ENCODE results near the gene IL23A.

Gene IL23A

DNA sequence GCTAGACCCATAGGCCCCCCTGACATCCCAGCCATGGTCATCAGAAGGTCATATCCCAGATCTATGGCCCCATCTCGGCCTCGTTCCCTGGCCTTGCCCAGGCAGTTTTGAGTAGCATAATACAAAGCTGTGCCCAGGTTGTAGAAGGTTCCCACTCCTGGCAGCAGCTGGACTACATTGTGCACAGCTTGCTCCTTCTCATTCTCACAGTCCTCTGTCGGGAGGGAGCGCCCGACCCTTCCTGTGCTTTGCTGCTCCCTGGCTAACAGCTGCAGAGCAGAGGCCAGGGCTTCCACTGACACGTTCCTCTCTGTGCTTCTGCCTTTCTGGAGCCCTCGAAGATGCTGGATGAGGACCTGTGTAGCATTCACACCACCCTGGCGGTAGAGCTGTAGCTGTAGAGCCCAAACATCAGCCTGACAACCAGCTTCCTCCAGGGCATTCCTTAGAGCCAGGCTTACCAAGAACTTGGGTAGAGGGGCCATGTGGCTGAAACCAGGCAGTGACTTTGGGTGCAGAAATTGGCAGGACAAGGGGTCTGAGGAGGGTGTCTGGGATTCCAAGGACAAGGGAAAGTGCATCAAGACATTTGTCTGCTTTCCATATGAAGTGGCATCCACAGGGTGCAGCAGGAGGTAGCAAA, 22.9 kb downstream of the IL23A start:
- in situ Hi-C loops (cut with MboI; ENCODE audit: low sequenced_read_pairs): no loop called here

DNA sequence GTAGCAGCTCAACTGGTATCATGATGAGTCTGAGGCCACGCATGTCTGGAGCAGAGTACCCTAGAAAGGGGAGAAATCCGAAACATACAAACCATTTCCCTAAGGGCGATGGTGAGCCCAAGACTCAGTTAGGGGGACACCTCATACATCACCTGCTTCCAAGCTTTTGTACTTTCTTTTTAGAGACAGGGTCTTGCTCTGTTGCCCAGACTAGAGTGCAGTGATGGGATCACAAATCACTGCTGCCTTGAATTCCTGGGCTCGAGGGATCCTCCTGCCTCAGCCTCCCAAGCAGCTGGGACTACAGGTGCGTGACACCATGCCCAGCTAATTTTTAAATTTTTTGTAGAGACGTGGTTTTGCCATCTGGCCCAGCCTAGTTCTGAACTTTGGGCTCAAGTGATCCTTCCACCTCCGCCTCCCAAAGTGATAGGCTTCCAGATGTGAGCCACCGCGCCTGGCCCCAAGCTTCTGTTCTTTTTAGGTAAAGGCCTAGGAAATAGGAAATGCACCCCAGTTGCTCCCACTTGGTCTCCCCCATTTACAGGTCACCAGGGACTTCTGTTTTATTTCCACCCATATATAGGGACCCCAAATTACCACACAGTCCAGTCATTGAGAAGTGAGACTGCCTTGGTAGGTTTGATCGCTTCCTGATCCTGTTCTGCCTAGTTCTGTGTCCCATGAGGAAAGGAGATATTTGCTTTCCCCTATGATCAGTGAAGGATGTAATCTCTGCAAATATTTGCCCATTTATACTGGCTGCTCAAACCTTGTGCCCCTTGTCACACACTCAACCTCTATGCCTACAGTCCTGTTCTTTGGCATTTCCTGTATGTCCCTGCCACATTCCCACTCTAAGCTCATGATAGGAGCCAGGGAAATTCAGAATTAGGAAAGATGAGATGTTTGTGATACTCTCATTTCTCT, 23.7 kb downstream of the IL23A start, which contains the start of gene APOF:
APOF (minus strand) TSS at position 728 of the 930 bp plus-strand sequence; CDS start at position 616, 112 bp downstream.
- in situ Hi-C loops (cut with MboI; ENCODE audit: low sequenced_read_pairs): no loop called here

DNA sequence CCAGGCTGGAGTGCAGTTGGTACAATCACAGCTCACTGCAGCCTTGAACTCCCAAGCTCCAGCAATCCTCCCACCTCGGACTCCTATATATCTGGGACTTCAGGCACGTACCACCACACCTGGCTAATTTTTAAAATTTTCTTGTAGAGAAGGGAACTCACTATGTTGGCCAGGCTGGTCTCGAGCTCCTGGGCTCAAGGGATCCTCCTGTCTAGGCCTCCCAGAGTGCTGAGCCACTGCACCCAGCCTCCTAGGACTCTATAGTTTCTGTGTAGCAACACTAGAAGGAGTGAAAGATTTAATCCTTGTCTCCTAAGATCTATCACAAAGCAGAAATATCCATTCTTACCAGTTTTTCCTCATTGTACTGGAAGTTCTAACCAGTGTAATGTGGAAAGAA, 28.3 kb downstream of the IL23A start:
- in situ Hi-C loops (cut with MboI; ENCODE audit: low sequenced_read_pairs): no loop called here

DNA sequence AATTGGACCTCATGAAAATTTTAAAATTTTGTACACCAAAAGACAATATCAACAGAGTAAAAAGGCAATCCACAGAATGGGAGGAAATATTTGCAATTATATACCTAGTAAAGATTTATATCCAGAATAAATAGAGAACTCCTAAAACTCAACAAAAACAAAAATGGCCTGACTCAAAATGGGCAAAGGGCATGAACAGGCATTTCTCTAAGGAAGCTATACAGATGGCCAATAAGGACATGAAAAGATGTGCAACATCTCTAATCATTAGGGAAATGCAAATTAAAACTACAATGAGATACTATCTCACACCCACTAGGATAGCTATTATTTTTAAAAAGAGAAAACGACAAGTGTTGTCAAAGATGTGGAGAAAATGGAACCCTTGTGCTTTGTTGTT, 34.8 kb downstream of the IL23A start:
- in situ Hi-C loops (cut with MboI; ENCODE audit: low sequenced_read_pairs): no loop called here

DNA sequence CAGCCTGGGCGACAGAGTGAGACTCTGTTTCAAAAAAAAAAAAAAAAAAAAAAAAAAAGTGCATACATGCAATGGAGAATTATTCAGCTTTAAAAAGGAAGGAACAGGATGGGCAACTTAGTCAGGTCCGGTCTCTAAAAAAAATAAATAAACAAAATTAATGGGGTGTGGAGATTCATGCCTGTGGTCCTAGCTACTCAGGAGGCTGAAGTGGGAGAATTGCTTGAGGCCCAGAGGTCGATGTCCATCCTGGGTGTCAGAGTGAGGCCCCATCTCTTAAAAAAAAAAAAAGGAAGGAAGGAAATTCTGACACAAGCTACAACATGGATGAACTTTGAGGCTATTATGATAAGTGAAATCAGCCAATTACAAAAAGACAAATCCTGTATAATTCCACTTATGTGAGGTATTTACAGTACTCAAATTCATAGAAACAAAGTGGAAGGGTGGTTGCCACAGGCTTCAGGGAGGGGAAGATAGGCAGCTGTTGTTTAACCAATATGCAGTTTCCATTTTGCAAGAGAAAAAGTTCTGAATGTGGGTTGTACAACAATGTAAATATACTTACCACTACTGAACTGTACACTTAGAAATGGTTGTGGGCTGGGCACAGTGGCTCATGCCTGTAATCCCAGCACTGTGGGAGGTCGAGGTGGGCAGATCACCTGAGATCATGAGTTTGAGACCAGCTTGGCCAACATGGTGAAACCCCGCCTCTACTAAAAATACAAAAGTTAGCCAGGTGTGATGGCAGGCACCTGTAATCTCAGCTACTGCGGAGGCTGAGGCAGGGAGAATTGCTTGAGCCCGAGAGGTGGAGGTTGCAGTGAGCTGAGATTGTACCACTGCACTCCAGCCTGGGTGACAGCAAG, 36.3 kb downstream of the IL23A start:
- in situ Hi-C loops (cut with MboI; ENCODE audit: low sequenced_read_pairs): no loop called here

DNA sequence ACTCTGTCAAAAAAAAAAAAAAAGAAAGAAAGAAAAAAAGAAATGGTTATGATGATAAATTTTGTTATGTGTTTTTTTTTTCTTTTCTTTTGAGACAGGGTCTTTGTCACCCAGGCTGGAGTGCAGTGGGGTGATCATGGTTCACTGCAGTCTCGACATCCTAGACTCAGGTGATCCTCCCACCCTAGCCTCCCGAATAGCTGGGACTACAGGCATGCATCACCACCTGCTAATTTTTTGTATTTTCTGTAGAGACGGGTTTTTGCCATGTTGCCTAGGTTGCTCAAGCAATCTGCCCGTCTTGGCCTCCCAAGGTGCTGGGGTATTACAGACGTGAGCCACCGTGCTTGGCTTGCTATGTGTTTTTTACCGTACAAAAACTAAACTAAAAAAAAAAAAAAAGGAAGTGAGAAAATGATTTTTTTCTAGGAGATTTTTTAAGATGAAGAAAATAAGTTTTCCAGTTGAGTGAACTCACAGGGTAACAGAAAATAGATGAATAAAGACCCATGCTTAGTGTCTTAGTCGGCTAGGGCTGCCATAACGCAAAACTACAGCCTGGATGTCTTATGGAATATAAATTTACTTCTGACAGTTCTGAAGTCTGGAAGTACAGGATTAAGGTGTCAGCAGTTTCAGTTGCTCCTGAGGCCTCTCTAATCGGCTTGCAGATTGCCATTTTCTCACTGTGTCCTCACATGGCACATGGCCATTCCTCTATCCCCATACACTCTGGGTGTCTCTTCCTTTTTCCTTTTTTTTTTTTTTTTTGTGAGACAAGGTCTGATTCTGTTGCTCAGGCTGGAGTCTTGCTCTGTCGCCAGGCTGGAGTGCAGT, 37.1 kb downstream of the IL23A start:
- in situ Hi-C loops (cut with MboI; ENCODE audit: low sequenced_read_pairs): no loop called here

DNA sequence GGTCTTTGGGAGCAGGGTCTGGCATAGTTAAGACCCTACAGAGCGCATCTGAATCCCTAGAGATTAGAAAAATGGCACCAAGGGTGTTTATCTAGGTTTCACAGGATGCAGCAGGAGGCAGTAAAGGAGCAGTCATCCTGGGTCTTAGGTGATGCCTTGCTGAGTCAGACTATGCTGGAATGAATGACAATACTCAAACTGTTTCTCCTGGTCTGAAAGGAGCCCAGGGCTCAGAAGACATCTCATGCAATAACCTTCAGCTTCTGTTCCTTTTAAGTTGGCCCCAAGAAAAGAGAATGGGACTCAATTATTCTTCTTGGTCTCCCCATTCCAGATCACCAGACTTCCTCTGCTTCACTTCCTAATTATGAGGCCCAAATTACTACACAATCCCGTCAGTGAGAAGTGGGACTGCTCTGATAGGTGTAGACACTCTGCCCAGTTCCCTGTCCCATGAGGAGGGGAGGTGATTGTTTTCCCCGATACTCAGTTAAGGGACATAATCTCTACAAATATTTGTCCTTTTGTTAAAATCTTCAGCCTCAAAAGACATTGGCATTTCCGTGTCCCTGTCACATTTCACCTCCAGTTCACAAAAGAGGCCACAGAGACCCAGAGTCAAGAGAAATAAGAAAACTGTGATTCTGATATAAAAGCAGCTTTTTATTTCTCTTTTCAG, 38.8 kb downstream of the IL23A start:
- in situ Hi-C loops (cut with MboI; ENCODE audit: low sequenced_read_pairs): no loop called here

DNA sequence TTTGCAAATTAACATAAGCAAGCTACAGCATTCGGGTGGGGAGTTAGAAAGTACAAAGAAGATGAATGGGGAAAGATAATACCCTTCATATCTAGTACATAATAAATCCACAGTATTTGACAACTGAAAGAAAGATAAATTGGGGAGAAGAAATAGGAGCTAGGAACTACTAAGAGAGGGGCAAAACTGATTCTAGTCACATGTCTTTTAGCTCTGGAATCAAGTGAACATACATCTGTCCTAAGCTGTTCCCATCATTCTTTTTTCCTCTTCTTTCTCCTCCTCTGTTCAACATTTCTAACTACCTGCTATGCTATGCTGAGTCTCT, 39.3 kb downstream of the IL23A start:
- in situ Hi-C loops (cut with MboI; ENCODE audit: low sequenced_read_pairs): no loop called here

DNA sequence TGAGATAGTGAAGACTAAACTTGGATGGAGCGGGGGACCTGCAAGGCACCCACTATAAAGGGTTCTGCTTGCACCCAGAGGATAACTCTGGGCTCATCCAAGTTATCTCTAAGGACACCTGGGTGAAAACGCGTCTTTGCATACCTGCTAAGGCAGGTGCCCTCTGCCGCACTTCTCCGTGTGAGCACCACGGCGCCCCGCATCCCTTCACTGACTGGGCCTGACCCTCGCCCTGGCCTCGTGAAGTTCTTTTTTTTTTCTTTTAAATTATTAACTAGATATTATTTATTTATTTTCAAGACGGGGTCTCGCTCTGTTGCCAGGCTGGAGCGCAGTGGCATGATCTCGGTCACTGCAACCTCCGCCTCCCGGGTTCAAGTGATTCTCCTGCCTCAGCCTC, 43.9 kb downstream of the IL23A start:
- in situ Hi-C loops (cut with MboI; ENCODE audit: low sequenced_read_pairs): no loop called here

DNA sequence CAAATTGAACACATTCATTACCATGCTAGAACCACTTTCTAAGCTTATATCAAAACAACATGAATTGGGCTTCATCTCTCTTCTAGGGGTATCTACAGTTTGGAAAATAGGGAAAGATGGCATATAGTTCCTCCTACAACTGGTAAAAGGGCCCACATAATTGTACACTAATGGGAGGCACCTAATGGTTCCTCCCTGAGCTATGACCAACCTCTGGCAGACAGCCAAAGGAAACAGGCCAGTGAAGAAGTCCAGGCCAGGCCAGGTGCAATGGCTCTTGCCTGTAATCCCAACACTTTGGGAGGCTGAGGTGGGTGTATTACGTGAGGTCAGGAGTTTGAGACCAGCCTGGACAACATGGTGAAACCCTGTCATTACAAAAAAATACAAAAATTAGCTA, 47.2 kb downstream of the IL23A start:
- in situ Hi-C loops (cut with MboI; ENCODE audit: low sequenced_read_pairs): no loop called here

DNA sequence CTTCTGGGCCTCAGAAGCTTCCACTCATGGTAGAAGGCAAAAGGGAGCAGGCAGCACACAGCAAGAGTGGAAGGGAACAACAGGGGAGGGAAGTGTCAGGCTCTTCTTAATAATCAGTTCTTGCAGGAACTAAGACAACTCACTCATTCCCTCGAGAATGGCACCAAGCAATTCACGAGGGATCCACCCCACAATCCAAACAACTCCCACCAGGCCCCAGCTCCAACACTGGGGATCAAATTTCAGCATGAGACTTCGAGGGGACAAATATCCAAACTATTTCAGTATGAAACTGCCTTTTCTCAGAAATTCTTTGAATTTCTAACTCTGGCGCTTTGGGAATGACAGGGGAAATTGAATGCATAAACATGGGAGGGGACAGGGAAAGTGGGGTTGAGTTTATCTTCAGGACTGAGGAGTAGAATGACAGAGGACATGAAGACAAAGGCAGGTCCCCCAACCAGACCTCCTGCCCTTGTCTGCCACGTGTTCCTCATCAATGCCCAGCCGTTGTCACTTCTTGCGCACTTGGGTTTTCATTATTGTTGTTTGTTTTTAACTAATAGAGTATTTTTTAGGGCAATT, 48.6 kb downstream of the IL23A start:
- in situ Hi-C loops (cut with MboI; ENCODE audit: low sequenced_read_pairs): no loop called here

DNA sequence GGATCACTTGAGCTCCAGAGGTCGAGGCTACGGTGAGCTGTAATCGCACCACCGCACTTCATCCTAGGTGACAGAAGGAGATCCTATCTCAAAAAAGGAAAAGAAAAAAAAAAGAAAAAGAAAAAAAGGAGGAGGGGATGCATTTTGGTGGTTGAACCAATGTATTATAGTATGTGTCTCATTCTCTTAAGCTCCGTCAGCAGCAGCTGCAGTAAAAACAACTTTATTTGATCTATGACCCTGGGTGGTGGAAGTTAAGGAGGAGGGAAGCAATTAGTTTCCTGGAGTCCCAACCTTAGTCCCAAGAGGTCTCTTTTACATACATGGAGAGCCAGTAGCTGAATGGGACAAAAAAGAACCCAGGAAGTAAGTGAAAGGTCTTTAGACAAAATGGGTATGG, 50.7 kb downstream of the IL23A start:
- in situ Hi-C loops (cut with MboI; ENCODE audit: low sequenced_read_pairs): no loop called here
